AG04450 (cell line): Measurements from ENCODE around the gene PAM. TPM values are rescaled to one million over a fixed set of nuclear protein-coding genes. Genes with fewer than 3 reads are reported as not detected.

Experiments
- CTCF ChIA-PET: fragments of 300-600, 350-600 bp; formaldehyde crosslinking; extraction: SDS; loops from one replicate; lab custom pipeline; 2022; ENCODE audit warnings: antibody characterized with exemption, inconsistent platforms; lab: Charles Lee
- POLR2A ChIA-PET: fragments of 350-600 bp; formaldehyde crosslinking; extraction: SDS; loops from one replicate; lab custom pipeline; 2021; ENCODE audit warnings: antibody characterized with exemption, inconsistent platforms; lab: Yijun Ruan, JAX
- DNase-seq: peaks from one replicate; pipeline ENCODE4 v3.0.0-alpha.2; 2011; ENCODE audit warnings: low read depth, low spot score
- H3K27ac ChIP-seq: one replicate; pipeline ENCODE4 v1.5.1; 2012; ENCODE audit warnings: low read depth, low read length, control low read depth
- H3K27me3 ChIP-seq: one replicate; pipeline ENCODE4 v1.6.0; 2012; ENCODE audit warnings: low read length; ENCODE audit not compliant: control insufficient read depth, insufficient read depth
- H3K4me3 ChIP-seq: 2 replicates; pipeline ENCODE4 v1.5.1; 2011; ENCODE audit warnings: mild to moderate bottlenecking, low read depth, low read length, control low read depth
- H3K9me3 ChIP-seq: 2 replicates; pipeline ENCODE4 v1.5.1; 2012; ENCODE audit warnings: low read length; ENCODE audit not compliant: control insufficient read depth, insufficient read depth
- CTCF ChIP-seq: IDR thresholded peaks from 2 replicates; pipeline ENCODE4 v1.5.1; 2011; ENCODE audit warnings: low read depth, low read length, control low read depth, inconsistent platforms
- polyA plus RNA-seq: library from polyadenylated mRNA; depleted of rRNA; stranded (reverse); fragments of >200 nt; gene quantifications from 2 replicates; pipeline ENCODE4 v1.2.3, GENCODE V29; 2011

The PAM gene
- polyA plus RNA-seq, 1 experiment: 307 TPM

- no peak overlapping the region for H3K4me3 ChIP-seq
- H3K9me3 ChIP-seq: no peaks in the 10 kb centered on the region
- H3K27me3 ChIP-seq: no peaks in the 10 kb centered on the region
- CTCF ChIA-PET: interaction anchor here (2.5 kb wide), 1 partner anchor 128 kb away, joined by 8 read pairs; no protein-coding TSS in a partner anchor
- H3K27ac ChIP-seq: no peak overlapping the region
- no peak for TF ChIP-seq CTCF
- POLR2A ChIA-PET: no interaction called here
- DNase-seq: no peak
These were observed 53.9 kb downstream of the PAM start for GRCh38 chr5:102809033-102809432.

- Histone ChIP-seq H3K4me3 (no peak overlapping the region), H3K9me3 (no peaks in the 10 kb centered on the region), H3K27ac (no peak overlapping the region), H3K27me3 (no peaks in the 10 kb centered on the region)
- ChIA-PET POLR2A (no interaction called here), CTCF (interaction anchor here (1.2 kb wide), 1 partner anchor 31 kb away, joined by 5 read pairs; no protein-coding TSS in a partner anchor)
- no peak for TF ChIP-seq CTCF
- no peak for DNase-seq
These were observed 56.9 kb downstream of the PAM start for GRCh38 chr5:102811972-102812371.

GRCh38 chr5:102813740-102814139 is 58.6 kb downstream of the PAM start:
- no peak overlapping the region for H3K4me3 ChIP-seq
- ChIA-PET POLR2A (no interaction called here), CTCF (interaction anchor here (1.2 kb wide), 1 partner anchor 34 kb away, joined by 3 read pairs; no protein-coding TSS in a partner anchor)
- TF ChIP-seq CTCF: no peak
- H3K9me3 ChIP-seq: no peaks in the 10 kb centered on the region
- DNase-seq: no peak
- H3K27ac ChIP-seq: no peak overlapping the region
- H3K27me3 ChIP-seq: no peaks in the 10 kb centered on the region

GRCh38 chr5:102815084-102815483 is 60.0 kb downstream of the PAM start:
- no peak for DNase-seq
- ChIA-PET CTCF (interaction anchor here (1.2 kb wide), 1 partner anchor 33 kb away, joined by 7 read pairs; no protein-coding TSS in a partner anchor), POLR2A (no interaction called here)
- H3K9me3 ChIP-seq: no peaks in the 10 kb centered on the region
- no peak overlapping the region for H3K4me3 ChIP-seq
- no peak for TF ChIP-seq CTCF
- H3K27ac ChIP-seq: no peak overlapping the region
- no peaks in the 10 kb centered on the region for H3K27me3 ChIP-seq

- ChIA-PET CTCF (no interaction called here), POLR2A (no interaction called here)
- H3K9me3 ChIP-seq: no peaks in the 10 kb centered on the region
- H3K27ac ChIP-seq: no peak overlapping the region
- DNase-seq: no peak
- no peak for TF ChIP-seq CTCF
- H3K27me3 ChIP-seq: no peaks in the 10 kb centered on the region
- H3K4me3 ChIP-seq: no peak overlapping the region
These were observed 60.6 kb downstream of the PAM start for GRCh38 chr5:102815540-102816332.
